Astrocyte (in vitro differentiated cells and primary cell): ENCODE data around the gene USP16. TPM values are rescaled to one million over a fixed set of nuclear protein-coding genes. Genes with fewer than 3 reads are reported as not detected.
A peak's percentile ranks its signal among the peaks of the same experiment; 100 is the strongest.

ENCODE experiments used
- DNase-seq: peaks from one replicate; pipeline ENCODE4 v3.0.0-alpha.2; 2010; ENCODE audit warnings: low read depth
- FAIRE-seq: peaks from 2 replicates; lab custom pipeline; 2011; peaks lifted over from hg19 to GRCh38; lab: Jason Lieb, UNC
- H2AFZ ChIP-seq: 2 replicates; pipeline ENCODE4 v1.6.0; 2012; ENCODE audit warnings: low read depth, low read length, inconsistent platforms
- H3K27ac ChIP-seq: 2 replicates; pipeline ENCODE4 v1.5.1; 2011; ENCODE audit warnings: low read depth, low read length, inconsistent platforms
- H3K27me3 ChIP-seq: 2 replicates; pipeline ENCODE4 v1.6.0; 2011; ENCODE audit warnings: low read length, inconsistent platforms; ENCODE audit not compliant: insufficient read depth
- H3K36me3 ChIP-seq: 2 replicates; pipeline ENCODE4 v1.5.1; 2011; ENCODE audit warnings: low read length, inconsistent platforms; ENCODE audit not compliant: insufficient read depth
- H3K4me1 ChIP-seq: 2 replicates; pipeline ENCODE4 v1.5.1; 2011; ENCODE audit warnings: low read length, inconsistent platforms; ENCODE audit not compliant: insufficient read depth
- H3K4me2 ChIP-seq: 2 replicates; pipeline ENCODE4 v1.6.0; 2012; ENCODE audit warnings: low read length, inconsistent platforms
- H3K4me3 ChIP-seq: 2 replicates; pipeline ENCODE4 v1.5.1; 2011; ENCODE audit warnings: low read depth, mild to moderate bottlenecking, low read length, inconsistent platforms; ENCODE audit not compliant: insufficient read depth
- H3K79me2 ChIP-seq: 2 replicates; pipeline ENCODE4 v1.6.0; 2012; ENCODE audit warnings: mild to moderate bottlenecking, low read length, inconsistent platforms; ENCODE audit not compliant: insufficient read depth
- H3K9ac ChIP-seq: 2 replicates; pipeline ENCODE4 v1.6.0; 2012; ENCODE audit warnings: mild to moderate bottlenecking, low read length, inconsistent platforms
- H3K9me3 ChIP-seq: 2 replicates; pipeline ENCODE4 v1.5.1; 2012; ENCODE audit warnings: low read depth, mild to moderate bottlenecking, low read length, inconsistent platforms; ENCODE audit not compliant: insufficient read depth
- H4K20me1 ChIP-seq: 2 replicates; pipeline ENCODE4 v1.6.0; 2012; ENCODE audit warnings: low read length, inconsistent platforms; ENCODE audit not compliant: insufficient read depth
- H3K27ac Mint-ChIP-seq: one replicate; pipeline ENCODE4 v1.8.0; 2021; ENCODE audit warnings: mild to moderate bottlenecking, mixed read lengths; ENCODE audit not compliant: unreplicated experiment
- H3K27me3 Mint-ChIP-seq: one replicate; pipeline ENCODE4 v1.8.0; 2021; ENCODE audit warnings: low read depth, mixed read lengths; ENCODE audit not compliant: unreplicated experiment
- H3K36me3 Mint-ChIP-seq: one replicate; pipeline ENCODE4 v1.8.0; 2021; ENCODE audit warnings: low read depth, mixed read lengths; ENCODE audit not compliant: unreplicated experiment
- H3K4me1 Mint-ChIP-seq: one replicate; pipeline ENCODE4 v1.8.0; 2021; ENCODE audit warnings: low read depth, mixed read lengths; ENCODE audit not compliant: unreplicated experiment
- H3K4me3 Mint-ChIP-seq: one replicate; pipeline ENCODE4 v1.8.0; 2021; ENCODE audit warnings: mild to moderate bottlenecking, moderate library complexity, mixed read lengths; ENCODE audit not compliant: unreplicated experiment
- H3K9me3 Mint-ChIP-seq: one replicate; pipeline ENCODE4 v1.8.0; 2021; ENCODE audit warnings: mild to moderate bottlenecking, mixed read lengths; ENCODE audit not compliant: unreplicated experiment
- EZH2 ChIP-seq: IDR thresholded peaks from 2 replicates; pipeline ENCODE4 v1.6.1; 2012; ENCODE audit warnings: mild to moderate bottlenecking, low read length, inconsistent platforms; ENCODE audit not compliant: insufficient read depth
- total RNA-seq: library from RNA; stranded (reverse); gene quantifications from 2 replicates; pipeline ENCODE4 v1.2.1, GENCODE V29; 2021
- TF ChIP-seq, protein P1 (sequence below): IDR thresholded peaks from 2 replicates; pipeline ENCODE4 v1.5.1; 2011; ENCODE audit warnings: low read depth, mild to moderate bottlenecking, inconsistent platforms, low read length, moderate library complexity; ENCODE audit not compliant: insufficient read depth

The USP16 gene
- total RNA-seq, 1 donor from 2014 or later = 30.3 TPM

DNA sequence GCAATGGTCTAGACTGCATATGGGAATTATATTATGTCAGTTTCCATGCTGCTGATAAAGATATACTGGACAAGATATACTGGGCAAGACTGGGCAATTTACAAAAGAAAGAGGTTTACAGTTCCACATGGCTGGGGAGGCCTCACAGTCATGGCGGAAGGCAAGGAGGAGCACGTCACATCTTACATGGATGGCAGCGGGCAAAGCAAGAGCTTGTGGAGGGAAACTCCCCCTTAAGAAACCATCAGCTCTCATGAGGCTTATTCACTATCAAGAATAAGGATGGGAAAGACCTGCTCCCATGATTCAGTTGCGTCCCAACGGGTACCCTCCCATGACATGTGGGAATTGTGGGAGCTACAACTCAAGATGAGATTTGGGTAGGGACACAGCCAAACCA, 27.8 kb downstream of the USP16 start:
- TF ChIP-seq, protein P1, sequence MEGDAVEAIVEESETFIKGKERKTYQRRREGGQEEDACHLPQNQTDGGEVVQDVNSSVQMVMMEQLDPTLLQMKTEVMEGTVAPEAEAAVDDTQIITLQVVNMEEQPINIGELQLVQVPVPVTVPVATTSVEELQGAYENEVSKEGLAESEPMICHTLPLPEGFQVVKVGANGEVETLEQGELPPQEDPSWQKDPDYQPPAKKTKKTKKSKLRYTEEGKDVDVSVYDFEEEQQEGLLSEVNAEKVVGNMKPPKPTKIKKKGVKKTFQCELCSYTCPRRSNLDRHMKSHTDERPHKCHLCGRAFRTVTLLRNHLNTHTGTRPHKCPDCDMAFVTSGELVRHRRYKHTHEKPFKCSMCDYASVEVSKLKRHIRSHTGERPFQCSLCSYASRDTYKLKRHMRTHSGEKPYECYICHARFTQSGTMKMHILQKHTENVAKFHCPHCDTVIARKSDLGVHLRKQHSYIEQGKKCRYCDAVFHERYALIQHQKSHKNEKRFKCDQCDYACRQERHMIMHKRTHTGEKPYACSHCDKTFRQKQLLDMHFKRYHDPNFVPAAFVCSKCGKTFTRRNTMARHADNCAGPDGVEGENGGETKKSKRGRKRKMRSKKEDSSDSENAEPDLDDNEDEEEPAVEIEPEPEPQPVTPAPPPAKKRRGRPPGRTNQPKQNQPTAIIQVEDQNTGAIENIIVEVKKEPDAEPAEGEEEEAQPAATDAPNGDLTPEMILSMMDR = no peak
- H3K9me3 ChIP-seq = no peaks in the 10 kb centered on the region
- Mint-ChIP-seq H3K27ac (no peak overlapping the region), H3K9me3 (no peaks in the 10 kb centered on the region), H3K4me1 (peaks cover 9% of the 10 kb centered on the region), H3K36me3 (peaks cover 2% of the 10 kb centered on the region), H3K4me3 (no peak overlapping the region), H3K27me3 (no peaks in the 10 kb centered on the region)
- peaks cover 48% of the 10 kb centered on the region for H3K36me3 ChIP-seq
- FAIRE-seq = no peak
- H3K4me3 ChIP-seq = no peak overlapping the region
- no peaks in the 10 kb centered on the region for H3K27me3 ChIP-seq
- peaks cover 5% of the 10 kb centered on the region for H4K20me1 ChIP-seq
- no peak for DNase-seq
- no peaks in the 10 kb centered on the region for H3K4me1 ChIP-seq
- H3K4me2 ChIP-seq = no peak overlapping the region
- no peak overlapping the region for H2AFZ ChIP-seq
- no peaks in the 10 kb centered on the region for H3K79me2 ChIP-seq
- H3K9ac ChIP-seq = no peak overlapping the region
- H3K27ac ChIP-seq = no peak overlapping the region

DNA sequence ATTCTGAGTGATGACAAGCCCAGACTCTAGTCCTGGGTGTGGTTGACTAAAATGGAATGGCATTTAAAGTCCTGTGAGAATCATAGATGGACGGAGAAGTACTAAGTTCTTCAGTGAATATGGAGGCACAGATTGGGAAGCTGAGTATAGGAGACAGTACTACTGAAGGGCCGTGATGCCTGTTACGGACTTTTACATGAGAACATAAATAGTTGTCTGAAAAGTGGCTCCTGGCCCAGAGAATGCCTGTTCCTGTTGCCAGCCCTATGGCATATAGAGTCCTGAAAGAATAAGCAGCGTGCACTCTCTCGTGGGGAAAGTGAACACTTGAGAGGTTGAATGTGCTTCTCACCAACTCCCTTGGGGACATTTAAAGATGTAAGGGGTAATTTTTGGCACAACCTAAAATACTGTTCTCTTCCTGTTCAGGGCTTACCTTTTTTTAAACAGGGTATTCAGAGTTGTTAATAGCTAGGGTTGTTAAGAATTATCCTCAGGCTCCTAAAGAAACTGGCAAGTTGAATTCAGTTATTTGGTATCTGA, 28.6 kb downstream of the USP16 start:
- peaks cover 5% of the 10 kb centered on the region for H4K20me1 ChIP-seq
- H3K36me3 Mint-ChIP-seq = peaks cover 4% of the 10 kb centered on the region
- H3K27me3 Mint-ChIP-seq = no peaks in the 10 kb centered on the region
- DNase-seq = no peak
- no peaks in the 10 kb centered on the region for H3K9me3 Mint-ChIP-seq
- no peak overlapping the region for H3K4me3 ChIP-seq
- H3K9ac ChIP-seq = no peak overlapping the region
- H3K4me1 ChIP-seq = no peaks in the 10 kb centered on the region
- no peak overlapping the region for H3K27ac ChIP-seq
- no peaks in the 10 kb centered on the region for H3K79me2 ChIP-seq
- H3K27me3 ChIP-seq = no peaks in the 10 kb centered on the region
- FAIRE-seq = no peak
- H3K4me3 Mint-ChIP-seq = no peak overlapping the region
- TF ChIP-seq, protein P1 = no peak
- no peak for TF ChIP-seq EZH2
- H3K4me1 Mint-ChIP-seq = peaks cover 9% of the 10 kb centered on the region
- H2AFZ ChIP-seq = no peak overlapping the region
- H3K27ac Mint-ChIP-seq = peak overlapping the region; percentile 28
- peaks cover 44% of the 10 kb centered on the region for H3K36me3 ChIP-seq
- no peak overlapping the region for H3K4me2 ChIP-seq
- no peaks in the 10 kb centered on the region for H3K9me3 ChIP-seq

DNA sequence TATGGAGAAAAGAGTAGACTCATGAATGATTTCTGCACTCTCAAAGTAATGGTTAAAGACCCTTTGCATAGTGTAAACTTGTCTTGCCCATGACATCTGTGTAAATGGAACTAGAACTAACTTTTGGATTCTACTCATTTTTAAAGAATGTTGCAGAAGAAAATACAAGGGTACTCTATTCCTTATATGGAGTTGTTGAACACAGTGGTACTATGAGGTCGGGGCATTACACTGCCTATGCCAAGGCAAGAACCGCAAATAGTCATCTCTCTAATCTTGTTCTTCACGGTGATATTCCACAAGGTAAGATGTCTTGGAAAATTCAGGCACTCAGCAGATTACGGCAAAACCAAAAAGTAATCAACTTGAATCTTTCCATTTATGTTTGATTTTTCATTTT, 29.2 kb downstream of the USP16 start:
- H3K27ac Mint-ChIP-seq = peak overlapping the region; percentile 28
- no peak overlapping the region for H3K27ac ChIP-seq

More for the DNA sequence above, 29.2 kb downstream of the USP16 start:
- H2AFZ ChIP-seq = no peak overlapping the region
- no peak overlapping the region for H3K9ac ChIP-seq
- no peak for TF ChIP-seq EZH2
- TF ChIP-seq, protein P1 = no peak
- FAIRE-seq (no peak), DNase-seq (peak; percentile 63)
- peaks cover 9% of the 10 kb centered on the region for H3K4me1 Mint-ChIP-seq
- H3K36me3 Mint-ChIP-seq = peaks cover 4% of the 10 kb centered on the region
- H3K27me3 Mint-ChIP-seq = no peaks in the 10 kb centered on the region
- no peaks in the 10 kb centered on the region for H3K4me1 ChIP-seq
- H3K79me2 ChIP-seq = no peaks in the 10 kb centered on the region
- peaks cover 5% of the 10 kb centered on the region for H4K20me1 ChIP-seq
- H3K9me3 Mint-ChIP-seq = no peaks in the 10 kb centered on the region
- no peak overlapping the region for H3K4me3 Mint-ChIP-seq
- peak overlapping the region; percentile 21 for H3K4me2 ChIP-seq
- H3K4me3 ChIP-seq = no peak overlapping the region
- no peaks in the 10 kb centered on the region for H3K27me3 ChIP-seq
- H3K9me3 ChIP-seq = no peaks in the 10 kb centered on the region
- peaks cover 44% of the 10 kb centered on the region for H3K36me3 ChIP-seq
